Panc1 (cell line): ENCODE measurements around the gene GNAQ. TPM values are rescaled to one million over a fixed set of nuclear protein-coding genes. Genes with fewer than 3 reads are reported as not detected.

ENCODE experiments used
- ATAC-seq: fragments of 200-7000 bp; cut with Tn5 transposase; 2 replicates; pipeline ENCODE4 v1.9.1; 2020; ENCODE audit warnings: mild to moderate bottlenecking, moderate library complexity
- BruUV-seq: library from RNA; stranded (reverse); fragments of 400-500 nt; replicated peaks from 2 replicates; lab custom pipeline; 2021; lab: Mats Ljungman, UMichigan
- CTCF ChIA-PET: fragments of 300-600 bp; sonication (Branson Sonifier 250); formaldehyde crosslinking; loops from one replicate; lab custom pipeline; 2022; ENCODE audit warnings: antibody characterized with exemption; lab: Charles Lee
- POLR2A ChIA-PET: fragments of 300-600 bp; sonication (Branson Sonifier 250); formaldehyde crosslinking; loops from one replicate; lab custom pipeline; 2022; ENCODE audit warnings: antibody characterized with exemption; lab: Charles Lee
- DNase-seq: peaks from one replicate; pipeline ENCODE4 v3.0.0-alpha.2; 2010; ENCODE audit warnings: low read depth, low spot score
- H3K27ac ChIP-seq: 2 replicates; pipeline ENCODE4 v1.5.1; 2011; ENCODE audit warnings: mild to moderate bottlenecking, low read length, inconsistent platforms
- H3K27me3 ChIP-seq: fragments of 200-500 bp; sonication (Bioruptor generic); 2 replicates; pipeline ENCODE4 v1.6.0; 2014; ENCODE audit warnings: low read length, inconsistent platforms; ENCODE audit not compliant: control insufficient read depth, insufficient read depth
- H3K36me3 ChIP-seq: fragments of 200-500 bp; sonication (Bioruptor generic); 2 replicates; pipeline ENCODE4 v1.5.1; 2014; ENCODE audit warnings: inconsistent platforms, mild to moderate bottlenecking, low read length, moderate library complexity; ENCODE audit not compliant: control insufficient read depth, insufficient read depth
- H3K4me1 ChIP-seq: 2 replicates; pipeline ENCODE4 v1.5.1; 2011; ENCODE audit warnings: inconsistent platforms, mild to moderate bottlenecking, low read length, moderate library complexity; ENCODE audit not compliant: control insufficient read depth, insufficient read depth
- H3K4me3 ChIP-seq, 2 experiments: 2 replicates each; pipeline ENCODE4 v1.5.1; 2011 to 2012; ENCODE audit warnings: low read depth in 2 of 2, low read length in 2 of 2, mild to moderate bottlenecking in 2 of 2, inconsistent platforms in 1 of 2, moderate library complexity in 1 of 2
- H3K9me3 ChIP-seq: fragments of 200-500 bp; sonication (Bioruptor generic); 2 replicates; pipeline ENCODE4 v1.5.1; 2014; ENCODE audit warnings: low read depth, mild to moderate bottlenecking, inconsistent platforms, low read length, moderate library complexity; ENCODE audit not compliant: control insufficient read depth, insufficient read depth
- CTCF ChIP-seq: fragments of 450-650 bp; IDR thresholded peaks from 2 replicates; pipeline ENCODE4 v1.5.1; 2017; ENCODE audit warnings: mild to moderate bottlenecking
- POLR2AphosphoS5 ChIP-seq: IDR thresholded peaks from 2 replicates; pipeline ENCODE4 v1.6.1; 2012; ENCODE audit warnings: mild to moderate bottlenecking, low read depth, low read length, moderate library complexity
- REST ChIP-seq, 2 experiments: IDR thresholded peaks; 2 replicates each; pipeline ENCODE4 v1.6.1; 2011 to 2012; ENCODE audit warnings: low read depth in 2 of 2, control low read depth in 1 of 2, low read length in 1 of 2, mild to moderate bottlenecking in 1 of 2, moderate library complexity in 1 of 2; ENCODE audit not compliant: insufficient read depth in 1 of 2
- SIN3A ChIP-seq: IDR thresholded peaks from 2 replicates; pipeline ENCODE4 v1.6.1; 2012; ENCODE audit warnings: low read depth, mild to moderate bottlenecking, low read length, moderate library complexity, borderline replicate concordance; ENCODE audit not compliant: insufficient read depth
- TCF7L2 ChIP-seq: IDR thresholded peaks from 2 replicates; pipeline ENCODE4 v1.6.1; 2011; ENCODE audit warnings: mild to moderate bottlenecking, low read depth, low read length, inconsistent platforms
- in situ Hi-C: cut with HindIII; loops from 2 replicates; pipeline ENCODE4 v1.10.0; 2016; ENCODE audit warnings: low sequenced_read_pairs, low pct_unique_long_range_greater_than_20kb
- intact Hi-C: fragments of 100-400 bp; cut with micrococcal nuclease; formaldehyde crosslinking; loops from one replicate; pipeline ENCODE4 v1.10.0; 2022; ENCODE audit not compliant: unreplicated experiment
- total RNA-seq: library from RNA; stranded (reverse); gene quantifications from one replicate; pipeline ENCODE4 v1.2.1, GENCODE V29; 2021; ENCODE audit not compliant: unreplicated experiment

GNAQ gene
- total RNA-seq, 1 experiment from 2014 or later: 34.5 TPM

- Histone ChIP-seq H3K4me3 (no peak overlapping the region), H3K36me3 (no peaks in the 10 kb centered on the region), H3K27ac (no peak overlapping the region), H3K9me3 (no peaks in the 10 kb centered on the region), H3K27me3 (no peaks in the 10 kb centered on the region), H3K4me1 (no peaks in the 10 kb centered on the region)
- CTCF ChIA-PET: no interaction called here
- DNase-seq: no peak
- BruUV-seq: no TSS peak
- intact Hi-C loops: no loop called here
- POLR2A ChIA-PET: interaction anchor here (0.6 kb wide), 1 partner anchor 45 kb away, joined by 4 read pairs; no protein-coding TSS in a partner anchor
- in situ Hi-C loops: no loop called here
- no peak for ATAC-seq
- TF ChIP-seq SIN3A (no peak), CTCF (no peak)
Observed at GRCh38 chr9:77833561-77834429, 197.8 kb downstream of the GNAQ start.

GRCh38 chr9:77832639-77833038 is 199.0 kb downstream of the GNAQ start:
- Histone ChIP-seq H3K27me3 (no peaks in the 10 kb centered on the region), H3K4me3 (no peak overlapping the region), H3K9me3 (no peaks in the 10 kb centered on the region), H3K27ac (no peak overlapping the region), H3K36me3 (no peaks in the 10 kb centered on the region), H3K4me1 (no peaks in the 10 kb centered on the region)
- in situ Hi-C loops (no loop called here), intact Hi-C loops (no loop called here)
- no peak for TF ChIP-seq CTCF
- no peak for TF ChIP-seq POLR2AphosphoS5
- TF ChIP-seq TCF7L2: no peak
- no peak for TF ChIP-seq REST (IDR thresholded peaks at IDR 0.05; ENCODE audit: insufficient read depth in 1 of 2, low read depth in 2 of 2, low read length in 1 of 2)
- no peak for TF ChIP-seq SIN3A
- ATAC-seq (no peak), DNase-seq (no peak)
- POLR2A ChIA-PET: no interaction called here
- CTCF ChIA-PET: no interaction called here
- no TSS peak for BruUV-seq
